HL-60 (cell line): ENCODE measurements around the gene MICALL2.

Experiments used
- DNase-seq, 2 experiments: peaks; one replicate each; pipeline ENCODE4 v3.0.0-alpha.2; 2010 to 2020; ENCODE audit warnings: low read depth in 1 of 2, low spot score in 1 of 2
- H3K27ac ChIP-seq: fragments of 250-450 bp; sonication (Bioruptor Pico); replicated peaks from 2 replicates; pipeline ENCODE4 v1.5.1; 2020; ENCODE audit warnings: mild to moderate bottlenecking, moderate library complexity
- H3K27me3 ChIP-seq: fragments of 250-450 bp; sonication (Bioruptor Pico); 2 replicates; pipeline ENCODE4 v1.5.1; 2021; ENCODE audit warnings: mild to moderate bottlenecking, moderate library complexity; ENCODE audit not compliant: insufficient read depth, poor library complexity, severe bottlenecking
- H3K4me3 ChIP-seq: replicated peaks from 2 replicates; pipeline ENCODE4 v1.5.1; 2011; ENCODE audit warnings: mild to moderate bottlenecking, control low read depth, low read length; ENCODE audit not compliant: insufficient read depth
- GABPA ChIP-seq: IDR thresholded peaks from 2 replicates; pipeline ENCODE4 v1.6.1; 2012; ENCODE audit warnings: low read depth
- POLR2AphosphoS5 ChIP-seq: IDR thresholded peaks from 2 replicates; pipeline ENCODE4 v1.6.1; 2012; ENCODE audit warnings: low read depth
- SPI1 ChIP-seq: IDR thresholded peaks from 2 replicates; pipeline ENCODE4 v1.6.1; 2012; ENCODE audit warnings: low read depth, mild to moderate bottlenecking, borderline replicate concordance
- TF ChIP-seq, protein P1 (sequence below): IDR thresholded peaks from one replicate; pipeline ENCODE4 v1.5.1; 2011; ENCODE audit warnings: low read length, control low read depth, inconsistent platforms; ENCODE audit not compliant: insufficient read depth
- TF ChIP-seq, protein P2 (sequence below): IDR thresholded peaks from 2 replicates; pipeline ENCODE4 v1.6.1; 2012; ENCODE audit warnings: low read depth; ENCODE audit not compliant: insufficient replicate concordance

Gene MICALL2

DNA sequence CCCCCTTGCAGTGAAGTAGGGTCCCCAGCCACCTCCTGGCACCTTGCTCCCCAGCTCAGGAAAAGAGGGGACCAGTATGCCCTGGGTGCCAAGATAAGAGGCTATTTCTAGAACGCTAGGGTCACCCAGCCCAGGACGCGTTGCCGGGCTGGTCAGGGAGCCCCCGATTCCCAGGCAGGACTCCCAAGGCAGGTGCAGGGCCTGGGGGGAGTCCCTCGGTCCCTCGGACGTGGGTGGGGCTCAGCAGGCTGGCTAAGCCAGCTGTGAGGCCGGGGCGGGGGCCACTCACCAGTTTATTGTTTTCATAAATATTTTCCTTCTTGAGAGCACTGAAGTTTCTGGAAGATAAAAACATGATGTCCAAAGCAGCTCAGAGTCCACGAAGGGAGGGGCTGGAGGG, 9.3 kb downstream of the MICALL2 start:
- Histone ChIP-seq H3K27ac (no peak overlapping the region), H3K27me3 (no peaks in the 10 kb centered on the region), H3K4me3 (no peak overlapping the region)
- no peak for TF ChIP-seq POLR2AphosphoS5
- DNase-seq, result no peak

DNA sequence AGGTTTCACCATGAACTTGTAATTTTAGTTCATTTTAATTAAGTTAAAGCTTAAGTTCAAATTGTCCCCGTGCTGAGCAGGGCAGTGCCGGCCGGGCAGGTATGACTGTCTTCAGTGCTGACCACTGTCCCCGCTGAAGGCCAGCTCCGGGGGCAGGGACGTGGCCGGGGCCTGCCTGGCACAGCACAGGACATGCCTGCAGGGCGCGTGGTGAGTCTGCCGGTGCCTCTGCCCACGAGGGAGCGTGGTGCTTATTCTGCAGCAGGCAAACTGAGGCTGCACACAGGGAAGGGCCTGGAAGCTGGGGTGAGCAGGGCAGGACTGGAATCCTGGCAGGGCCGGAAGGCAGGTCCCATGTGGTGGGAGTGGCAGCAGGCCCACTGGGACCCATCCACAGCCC, 9.8 kb downstream of the MICALL2 start:
- Histone ChIP-seq H3K27me3 (no peaks in the 10 kb centered on the region), H3K27ac (no peak overlapping the region), H3K4me3 (no peak overlapping the region)
- DNase-seq, result no peak
- TF ChIP-seq SPI1 (no peak), POLR2AphosphoS5 (no peak), GABPA (no peak)
- TF ChIP-seq, protein P1, sequence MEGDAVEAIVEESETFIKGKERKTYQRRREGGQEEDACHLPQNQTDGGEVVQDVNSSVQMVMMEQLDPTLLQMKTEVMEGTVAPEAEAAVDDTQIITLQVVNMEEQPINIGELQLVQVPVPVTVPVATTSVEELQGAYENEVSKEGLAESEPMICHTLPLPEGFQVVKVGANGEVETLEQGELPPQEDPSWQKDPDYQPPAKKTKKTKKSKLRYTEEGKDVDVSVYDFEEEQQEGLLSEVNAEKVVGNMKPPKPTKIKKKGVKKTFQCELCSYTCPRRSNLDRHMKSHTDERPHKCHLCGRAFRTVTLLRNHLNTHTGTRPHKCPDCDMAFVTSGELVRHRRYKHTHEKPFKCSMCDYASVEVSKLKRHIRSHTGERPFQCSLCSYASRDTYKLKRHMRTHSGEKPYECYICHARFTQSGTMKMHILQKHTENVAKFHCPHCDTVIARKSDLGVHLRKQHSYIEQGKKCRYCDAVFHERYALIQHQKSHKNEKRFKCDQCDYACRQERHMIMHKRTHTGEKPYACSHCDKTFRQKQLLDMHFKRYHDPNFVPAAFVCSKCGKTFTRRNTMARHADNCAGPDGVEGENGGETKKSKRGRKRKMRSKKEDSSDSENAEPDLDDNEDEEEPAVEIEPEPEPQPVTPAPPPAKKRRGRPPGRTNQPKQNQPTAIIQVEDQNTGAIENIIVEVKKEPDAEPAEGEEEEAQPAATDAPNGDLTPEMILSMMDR, result no peak
- TF ChIP-seq, protein P2, sequence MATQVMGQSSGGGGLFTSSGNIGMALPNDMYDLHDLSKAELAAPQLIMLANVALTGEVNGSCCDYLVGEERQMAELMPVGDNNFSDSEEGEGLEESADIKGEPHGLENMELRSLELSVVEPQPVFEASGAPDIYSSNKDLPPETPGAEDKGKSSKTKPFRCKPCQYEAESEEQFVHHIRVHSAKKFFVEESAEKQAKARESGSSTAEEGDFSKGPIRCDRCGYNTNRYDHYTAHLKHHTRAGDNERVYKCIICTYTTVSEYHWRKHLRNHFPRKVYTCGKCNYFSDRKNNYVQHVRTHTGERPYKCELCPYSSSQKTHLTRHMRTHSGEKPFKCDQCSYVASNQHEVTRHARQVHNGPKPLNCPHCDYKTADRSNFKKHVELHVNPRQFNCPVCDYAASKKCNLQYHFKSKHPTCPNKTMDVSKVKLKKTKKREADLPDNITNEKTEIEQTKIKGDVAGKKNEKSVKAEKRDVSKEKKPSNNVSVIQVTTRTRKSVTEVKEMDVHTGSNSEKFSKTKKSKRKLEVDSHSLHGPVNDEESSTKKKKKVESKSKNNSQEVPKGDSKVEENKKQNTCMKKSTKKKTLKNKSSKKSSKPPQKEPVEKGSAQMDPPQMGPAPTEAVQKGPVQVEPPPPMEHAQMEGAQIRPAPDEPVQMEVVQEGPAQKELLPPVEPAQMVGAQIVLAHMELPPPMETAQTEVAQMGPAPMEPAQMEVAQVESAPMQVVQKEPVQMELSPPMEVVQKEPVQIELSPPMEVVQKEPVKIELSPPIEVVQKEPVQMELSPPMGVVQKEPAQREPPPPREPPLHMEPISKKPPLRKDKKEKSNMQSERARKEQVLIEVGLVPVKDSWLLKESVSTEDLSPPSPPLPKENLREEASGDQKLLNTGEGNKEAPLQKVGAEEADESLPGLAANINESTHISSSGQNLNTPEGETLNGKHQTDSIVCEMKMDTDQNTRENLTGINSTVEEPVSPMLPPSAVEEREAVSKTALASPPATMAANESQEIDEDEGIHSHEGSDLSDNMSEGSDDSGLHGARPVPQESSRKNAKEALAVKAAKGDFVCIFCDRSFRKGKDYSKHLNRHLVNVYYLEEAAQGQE, result no peak

DNA sequence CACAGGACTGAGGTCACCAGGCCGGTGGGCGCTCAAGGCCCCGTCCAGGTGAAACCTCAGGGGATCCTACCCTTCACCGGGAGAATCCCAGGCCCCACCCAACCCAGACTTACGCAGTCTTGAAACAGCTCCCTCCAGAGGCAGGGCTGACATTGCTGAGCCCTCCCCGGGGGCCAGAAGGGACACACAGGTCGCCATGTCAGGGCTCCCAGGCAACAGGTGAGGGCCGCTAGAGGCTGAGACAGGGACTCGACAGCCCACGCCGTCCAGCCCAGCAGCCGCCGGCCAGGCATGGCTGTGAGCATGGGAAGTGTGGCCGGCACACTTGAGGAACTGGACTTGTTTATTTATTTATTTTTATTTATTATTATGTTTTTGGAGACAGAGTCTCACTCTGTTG, 10.3 kb downstream of the MICALL2 start:
- no peak for TF ChIP-seq SPI1
- TF ChIP-seq, protein P2, result no peak
- TF ChIP-seq GABPA, result no peak
- TF ChIP-seq, protein P1, result no peak
- no peak for TF ChIP-seq POLR2AphosphoS5
- Histone ChIP-seq H3K4me3 (no peak overlapping the region), H3K27ac (no peak overlapping the region), H3K27me3 (no peaks in the 10 kb centered on the region)
- no peak for DNase-seq

DNA sequence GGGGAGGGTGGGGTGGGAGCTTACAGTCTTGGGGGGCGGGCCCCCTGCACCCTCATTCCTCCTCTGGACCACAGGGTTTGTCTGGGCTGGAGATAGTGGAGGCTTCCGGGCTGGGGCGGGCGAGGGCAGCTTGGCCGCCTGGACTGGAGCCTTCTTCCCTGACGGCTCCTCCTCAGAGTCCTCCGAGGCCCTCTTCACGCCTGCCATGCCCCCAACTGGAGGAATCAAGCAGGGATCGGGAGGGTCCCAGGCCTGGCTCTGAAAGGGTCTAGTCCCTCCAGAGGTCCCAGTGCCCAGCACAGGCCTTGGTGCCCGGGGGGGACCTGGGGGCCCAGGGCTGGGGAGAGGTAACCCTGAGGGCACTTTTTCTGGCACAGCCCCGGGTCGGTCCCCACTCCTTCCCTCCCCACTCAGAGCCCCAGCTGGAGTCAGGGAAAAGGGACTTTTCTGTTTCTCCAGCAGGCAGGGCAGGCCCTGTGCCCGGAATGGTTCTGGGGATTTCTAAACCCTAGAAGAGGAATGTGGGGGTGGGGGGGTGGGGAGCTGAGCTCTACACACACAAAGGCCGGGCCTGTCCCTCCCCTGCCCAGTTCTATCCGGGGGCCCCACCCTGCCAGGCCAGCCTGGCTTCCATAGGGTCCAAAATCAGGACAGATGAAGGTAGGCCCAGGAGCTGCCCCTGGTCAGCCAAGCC, 11.6 kb downstream of the MICALL2 start:
- no peak overlapping the region for H3K4me3 ChIP-seq
- no peak overlapping the region for H3K27ac ChIP-seq
- no peaks in the 10 kb centered on the region for H3K27me3 ChIP-seq
- no peak for TF ChIP-seq GABPA
- TF ChIP-seq, protein P2, result no peak
- TF ChIP-seq, protein P1, result no peak
- no peak for TF ChIP-seq SPI1
- no peak for DNase-seq
